ENCODE data around the gene FIZ1. TPM values are rescaled to one million over a fixed set of nuclear protein-coding genes. Genes with fewer than 3 reads are reported as not detected.

Gene FIZ1
- total RNA-seq, 4 donors from 2014 or later = 5.8 to 12.7 (median 7.9) TPM

DNA sequence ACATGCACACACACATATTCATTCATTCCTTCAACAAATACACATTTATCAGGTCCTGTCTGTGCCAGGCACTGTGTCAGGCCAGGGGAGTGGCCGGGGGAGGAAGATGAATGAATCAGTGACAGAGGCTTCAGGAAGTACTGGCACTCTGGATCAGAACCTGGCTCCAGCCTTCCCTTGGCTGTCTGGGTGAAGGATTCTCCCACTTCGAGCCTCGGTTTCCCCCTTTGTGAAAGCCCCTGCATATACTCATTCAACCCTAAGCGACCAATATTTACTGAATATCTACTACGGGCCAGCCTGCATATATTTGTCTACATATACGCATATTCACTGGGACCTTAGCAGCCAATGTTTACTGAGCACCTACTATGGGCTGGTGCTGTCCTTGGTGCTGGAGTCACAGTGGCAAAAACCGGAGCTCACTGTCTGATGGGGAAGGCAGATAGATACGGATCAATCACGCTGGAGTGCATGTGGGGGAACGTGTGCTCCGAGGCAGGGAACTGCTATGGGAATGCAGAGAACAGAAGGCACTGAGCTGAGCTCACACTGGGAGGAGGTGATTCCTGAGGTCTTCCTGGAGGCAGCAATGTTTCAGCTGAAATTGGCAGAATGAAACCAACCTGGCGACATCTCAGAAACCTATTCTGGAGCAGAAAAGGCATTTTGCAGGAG, 18.0 kb downstream of the FIZ1 start:
- peak overlapping the region; percentile 67 to 97 (median 83) for H3K4me3 ChIP-seq
- H3K27ac ChIP-seq = peak overlapping the region; percentile 82 to 96 (median 91)
- DNase-seq = no peak
- H3K36me3 ChIP-seq = peaks cover 0 to 27% (median 7%) of the 10 kb centered on the region in 3 donors
- 18 to 21% methylated on average over 12 of the region's 12 CpGs for WGBS, 2 donors
- peaks cover 0 to 15% (median 0%) of the 10 kb centered on the region in 4 donors for H3K27me3 ChIP-seq
- no peaks in the 10 kb centered on the region for H3K9me3 ChIP-seq
- TF ChIP-seq, protein P1, sequence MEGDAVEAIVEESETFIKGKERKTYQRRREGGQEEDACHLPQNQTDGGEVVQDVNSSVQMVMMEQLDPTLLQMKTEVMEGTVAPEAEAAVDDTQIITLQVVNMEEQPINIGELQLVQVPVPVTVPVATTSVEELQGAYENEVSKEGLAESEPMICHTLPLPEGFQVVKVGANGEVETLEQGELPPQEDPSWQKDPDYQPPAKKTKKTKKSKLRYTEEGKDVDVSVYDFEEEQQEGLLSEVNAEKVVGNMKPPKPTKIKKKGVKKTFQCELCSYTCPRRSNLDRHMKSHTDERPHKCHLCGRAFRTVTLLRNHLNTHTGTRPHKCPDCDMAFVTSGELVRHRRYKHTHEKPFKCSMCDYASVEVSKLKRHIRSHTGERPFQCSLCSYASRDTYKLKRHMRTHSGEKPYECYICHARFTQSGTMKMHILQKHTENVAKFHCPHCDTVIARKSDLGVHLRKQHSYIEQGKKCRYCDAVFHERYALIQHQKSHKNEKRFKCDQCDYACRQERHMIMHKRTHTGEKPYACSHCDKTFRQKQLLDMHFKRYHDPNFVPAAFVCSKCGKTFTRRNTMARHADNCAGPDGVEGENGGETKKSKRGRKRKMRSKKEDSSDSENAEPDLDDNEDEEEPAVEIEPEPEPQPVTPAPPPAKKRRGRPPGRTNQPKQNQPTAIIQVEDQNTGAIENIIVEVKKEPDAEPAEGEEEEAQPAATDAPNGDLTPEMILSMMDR (IDR thresholded peaks at IDR 0.05) = peak in 1 of 6 experiments; percentile 1
- TF ChIP-seq POLR2A (IDR thresholded peaks at IDR 0.05) = no peak
- H3K4me1 ChIP-seq = peaks cover 15 to 42% (median 20%) of the 10 kb centered on the region in 3 donors
- intact Hi-C loops (cut with DNase I) = no loop called here

DNA sequence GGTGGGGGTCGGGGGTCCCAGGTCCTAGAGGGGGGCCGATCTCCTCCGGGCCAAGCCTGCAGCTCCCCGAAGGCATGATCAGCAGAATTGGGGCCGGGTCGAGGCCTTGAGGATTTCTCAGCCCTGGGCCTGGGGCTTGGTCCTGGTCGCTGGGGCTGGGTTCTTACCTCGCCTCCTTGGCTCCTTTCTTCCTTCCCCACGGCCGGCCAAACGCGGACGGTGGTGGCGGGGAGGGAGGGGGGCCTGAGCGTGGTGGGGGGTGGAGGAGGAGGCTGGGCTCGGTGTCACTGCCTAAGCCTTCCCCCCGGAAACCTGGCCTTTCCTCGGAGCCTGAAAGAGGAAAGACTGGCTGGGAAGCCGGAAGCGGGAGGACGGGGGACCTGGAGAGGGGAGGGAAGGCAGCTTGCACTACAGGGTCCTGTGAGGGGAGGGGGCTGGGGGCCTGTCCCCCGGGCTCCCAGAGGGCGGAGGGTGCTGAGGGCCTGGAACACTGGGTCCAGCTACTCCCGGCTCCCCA, 18.6 kb downstream of the FIZ1 start, which contains the start of gene ZNF579:
ZNF579 (minus strand) TSS at position 221 of the 517 bp plus-strand sequence. CDS start 1,209 bp downstream, outside the sequence.
- 0% methylated on average over 5 to 7 of the region's 24 CpGs for WGBS, 2 donors
- H3K4me1 ChIP-seq = peaks cover 12 to 36% (median 14%) of the 10 kb centered on the region in 3 donors
- TF ChIP-seq, protein P1 (IDR thresholded peaks at IDR 0.05) = peak in 1 of 6 experiments; percentile 5
- no peak for TF ChIP-seq POLR2A (IDR thresholded peaks at IDR 0.05)
- no peaks in the 10 kb centered on the region for H3K9me3 ChIP-seq
- intact Hi-C loops (cut with DNase I) = no loop called here
- H3K36me3 ChIP-seq = peaks cover 0 to 27% (median 7%) of the 10 kb centered on the region in 3 donors
- peak within 1 kb of the TSS; percentile 67 to 97 (median 83) for H3K4me3 ChIP-seq
- H3K27ac ChIP-seq = peak within 1 kb of the TSS; percentile 82 to 96 (median 91)
- H3K27me3 ChIP-seq = peaks cover 0 to 9% (median 0%) of the 10 kb centered on the region in 4 donors
- no peak for DNase-seq

DNA sequence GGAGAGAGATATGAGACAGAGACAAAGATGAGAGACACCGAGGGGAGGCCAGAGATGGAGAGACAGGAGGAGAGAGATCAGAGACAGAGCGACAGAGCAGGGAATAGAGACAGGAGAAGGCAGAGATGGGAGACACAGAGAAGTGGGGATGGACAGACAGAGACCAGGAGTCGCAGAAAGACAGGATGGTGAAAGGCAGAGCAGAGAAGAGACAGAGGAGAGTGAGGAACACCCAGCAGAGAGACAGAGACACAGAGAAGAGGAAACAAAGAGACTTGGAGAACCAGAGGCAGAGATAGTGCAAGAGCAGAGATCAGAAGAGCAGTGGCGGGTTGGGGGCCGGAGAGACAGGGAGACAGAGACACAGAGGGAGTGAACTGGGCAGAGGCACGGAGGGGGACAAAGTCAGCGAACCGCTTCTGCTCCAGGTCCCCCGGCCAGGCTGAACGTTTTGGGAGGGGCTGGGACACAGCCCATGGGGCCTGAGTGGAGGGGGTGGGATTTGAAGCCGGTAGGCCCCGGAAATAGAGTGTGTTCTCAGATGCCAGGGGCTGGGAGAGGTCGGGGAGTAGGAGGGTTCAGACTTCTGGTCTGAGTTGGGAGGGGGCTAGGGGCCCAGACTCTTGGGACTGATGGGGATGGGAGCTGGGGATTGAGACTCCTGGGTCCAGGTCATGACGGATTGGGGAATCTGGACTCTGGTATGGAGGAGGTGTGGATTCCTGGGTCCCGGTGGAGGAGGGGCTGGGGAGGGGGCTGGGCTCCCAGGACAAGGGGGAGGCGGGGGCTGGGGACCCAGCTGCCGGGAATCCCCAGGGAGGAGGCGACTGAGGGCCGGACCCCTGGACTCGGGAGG, 19.3 kb downstream of the FIZ1 start:
- H3K27ac ChIP-seq = peak overlapping the region; percentile 82 to 96 (median 91)
- TF ChIP-seq, protein P1 (IDR thresholded peaks at IDR 0.05) = no peak
- TF ChIP-seq POLR2A (IDR thresholded peaks at IDR 0.05) = no peak
- peak overlapping the region; percentile 67 to 97 (median 83) for H3K4me3 ChIP-seq
- H3K4me1 ChIP-seq = peaks cover 11 to 31% (median 12%) of the 10 kb centered on the region in 3 donors
- 12 to 15% methylated on average over 14 to 15 of the region's 20 CpGs for WGBS, 2 donors
- H3K9me3 ChIP-seq = no peaks in the 10 kb centered on the region
- H3K36me3 ChIP-seq = peaks cover 0 to 27% (median 7%) of the 10 kb centered on the region in 3 donors
- intact Hi-C loops (cut with DNase I) = no loop called here
- no peak for DNase-seq
- peaks cover 0 to 2% (median 0%) of the 10 kb centered on the region in 4 donors for H3K27me3 ChIP-seq

DNA sequence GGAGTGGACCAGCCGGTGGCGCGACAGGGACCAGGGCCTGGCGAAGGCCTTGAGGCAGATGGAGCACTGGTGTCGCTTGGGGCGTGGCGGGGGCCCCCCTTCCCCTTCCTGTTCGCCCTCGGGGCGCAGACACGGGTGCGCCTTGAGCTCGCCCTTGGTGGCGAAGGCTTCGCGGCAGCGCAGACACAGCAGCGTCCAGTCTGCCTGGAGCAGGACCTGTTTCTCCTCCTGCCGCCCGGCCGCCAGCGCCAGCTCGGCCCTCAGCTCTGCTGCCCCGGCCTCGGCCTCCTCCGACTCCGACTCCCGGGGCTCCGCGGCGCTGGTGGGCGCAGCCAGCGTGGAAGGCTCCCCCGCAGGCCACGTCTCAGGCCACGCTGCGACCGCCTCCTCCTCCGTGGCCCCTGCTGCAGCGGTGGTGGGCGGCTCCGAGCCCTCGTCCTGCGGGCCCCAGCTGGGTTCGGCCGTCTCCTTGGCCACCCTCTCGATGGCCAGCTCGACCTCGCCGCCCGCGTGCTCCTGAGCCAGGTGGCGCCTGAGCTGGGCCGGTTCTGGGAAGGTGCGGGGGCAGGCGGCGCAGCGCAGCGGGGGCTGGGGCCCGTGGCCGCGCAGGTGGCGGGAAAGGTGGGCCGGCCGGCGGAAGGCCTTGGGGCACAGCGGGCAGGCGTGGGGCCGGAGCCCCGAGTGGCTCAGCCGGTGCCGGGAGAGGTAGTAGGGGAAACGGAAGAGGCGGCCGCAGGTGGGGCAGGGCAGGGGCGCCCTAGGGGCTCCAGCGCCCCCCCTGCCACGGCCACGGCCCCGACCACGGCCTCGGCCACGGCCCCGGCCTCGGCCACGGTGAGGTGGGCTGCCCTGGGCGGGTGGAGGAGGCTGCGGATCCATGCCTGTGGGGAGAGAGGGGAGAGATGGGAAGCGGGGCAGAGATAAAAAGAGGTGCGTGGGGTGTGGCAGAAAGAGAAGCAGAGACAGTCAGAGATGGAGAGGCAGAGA, 20.3 kb downstream of the FIZ1 start:
- Histone ChIP-seq H3K27me3 (no peaks in the 10 kb centered on the region), H3K4me3 (peak overlapping the region in 2 of 4 donors; percentile 75 to 97), H3K36me3 (peaks cover 0 to 27% (median 7%) of the 10 kb centered on the region in 3 donors), H3K4me1 (peaks cover 11 to 31% (median 12%) of the 10 kb centered on the region in 3 donors), H3K27ac (no peak overlapping the region), H3K9me3 (no peaks in the 10 kb centered on the region)
- no peak for DNase-seq
- TF ChIP-seq, protein P1 (IDR thresholded peaks at IDR 0.05) = no peak
- no peak for TF ChIP-seq POLR2A (IDR thresholded peaks at IDR 0.05)
- intact Hi-C loops (cut with DNase I) = no loop called here
- 88 to 91% methylated on average over 32 to 42 of the region's 90 CpGs for WGBS, 2 donors

Measured in esophagus squamous epithelium (tissue), 5 donors.